DMS 273 (cell line): Measurements from ENCODE around the gene SCYL2.

Source experiments
- DNase-seq: peaks from one replicate; lab custom pipeline; 2025; ENCODE audit not compliant: unreplicated experiment; lab: John Stamatoyannopoulos, UW

The SCYL2 gene

DNA sequence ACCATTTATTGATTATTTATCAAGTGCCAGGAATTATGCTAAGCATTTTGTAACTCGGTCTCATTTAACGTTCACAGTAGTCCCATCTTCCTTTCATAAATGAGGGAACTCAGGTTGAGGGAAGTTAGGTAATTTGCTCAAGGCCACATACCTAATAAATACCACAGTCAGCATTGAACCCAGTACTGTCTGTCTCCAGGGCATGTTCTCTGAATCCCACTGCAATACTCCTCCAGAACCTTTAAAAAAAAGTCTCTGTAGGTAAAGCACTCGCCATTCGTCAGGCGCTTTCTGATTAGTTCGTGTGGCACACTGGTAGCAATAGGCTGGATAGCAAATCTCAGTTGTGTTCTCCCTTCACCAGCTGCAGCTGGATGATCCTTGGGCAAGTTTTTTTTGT, 104.2 kb downstream of the SCYL2 start:
- DNase-seq, result no peak

DNA sequence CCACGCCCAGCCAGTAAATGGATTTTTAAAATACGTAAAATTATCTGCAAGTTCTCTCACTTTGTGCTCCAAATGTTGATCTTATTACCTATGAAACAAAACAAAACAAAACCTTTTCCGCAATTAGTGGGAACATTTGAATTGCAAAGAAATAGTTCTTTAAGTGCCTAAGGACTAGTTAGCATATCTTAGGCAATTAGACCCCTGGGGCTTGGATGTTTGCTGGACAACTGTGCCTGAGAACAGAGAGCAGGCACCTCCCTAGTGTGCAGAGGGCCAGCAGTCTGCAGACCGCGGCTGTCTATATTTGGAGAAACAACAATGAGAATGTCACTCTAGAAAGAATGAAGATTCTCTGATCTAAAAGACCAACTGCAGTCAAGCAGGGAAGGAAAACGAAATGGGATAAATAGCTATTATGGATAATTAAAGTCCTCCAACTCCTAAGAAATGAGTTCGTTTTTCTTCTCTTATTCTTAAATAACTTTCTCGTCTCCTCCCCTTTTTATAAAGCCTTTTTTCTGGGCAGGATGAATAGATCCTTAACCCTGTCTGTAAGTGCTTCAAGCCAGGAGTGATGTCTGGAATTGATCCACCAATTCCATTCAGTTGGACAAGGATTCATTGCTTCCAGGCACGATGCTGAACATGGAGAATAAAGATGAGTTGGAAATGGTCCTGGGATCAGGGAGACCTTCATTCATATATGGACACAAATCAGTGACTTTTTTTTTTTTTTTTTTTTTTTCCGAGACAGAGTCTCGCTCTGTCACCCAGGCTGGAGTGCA, 106.1 kb downstream of the SCYL2 start:
- no peak for DNase-seq

DNA sequence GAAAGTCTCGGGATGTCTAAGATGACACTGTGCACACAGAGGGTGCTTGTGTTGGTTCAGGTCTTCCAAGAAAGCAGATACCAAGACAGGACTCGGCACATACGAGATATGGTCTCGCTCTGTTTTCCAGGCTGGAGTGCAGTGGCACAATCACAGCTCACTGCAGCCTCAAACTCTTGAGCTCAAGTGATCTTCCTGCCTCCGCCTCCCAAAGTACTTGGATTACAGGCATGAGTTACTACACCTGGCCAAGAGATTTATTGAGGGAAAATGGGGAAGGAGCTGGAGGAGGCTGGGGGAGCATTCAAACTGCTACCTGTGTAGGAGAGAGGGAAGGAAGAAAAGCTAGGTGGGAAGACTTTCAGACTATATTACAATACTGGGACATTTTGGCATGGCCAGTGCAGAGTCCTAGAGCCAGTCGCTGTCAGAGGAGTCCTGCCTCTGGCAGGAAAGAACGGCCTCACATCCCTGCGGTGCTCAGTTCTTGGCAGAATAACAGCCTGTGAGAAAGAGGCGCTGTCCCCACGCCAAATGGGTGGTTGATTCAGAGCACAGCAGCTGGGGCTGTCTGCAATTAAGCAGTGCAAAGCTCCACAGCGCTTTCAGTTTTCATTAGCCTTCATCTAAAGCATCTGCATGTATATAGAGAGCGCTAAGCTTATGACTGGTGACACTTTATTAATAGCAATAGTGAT, 108.2 kb downstream of the SCYL2 start:
- peak; percentile 77 for DNase-seq

DNA sequence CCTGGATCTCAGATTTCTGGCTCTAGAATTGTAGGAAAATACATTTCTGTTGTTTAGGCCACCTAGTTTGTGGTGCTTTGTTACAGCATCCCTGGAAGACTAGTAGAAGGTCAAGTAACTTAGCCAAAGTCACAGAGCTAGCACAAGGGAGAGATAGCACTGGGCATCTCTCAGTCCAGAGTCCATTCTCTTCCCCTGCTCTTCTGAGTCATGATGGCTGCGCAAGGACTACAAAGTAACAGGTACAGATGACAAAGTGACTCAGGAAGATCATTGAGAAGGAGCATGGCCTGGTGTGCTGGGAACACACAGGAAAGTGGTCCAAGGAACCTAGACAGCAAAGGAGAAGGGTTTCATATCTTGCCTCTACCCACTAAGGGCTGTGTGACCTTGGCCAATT, 109.2 kb downstream of the SCYL2 start:
- DNase-seq, result no peak

DNA sequence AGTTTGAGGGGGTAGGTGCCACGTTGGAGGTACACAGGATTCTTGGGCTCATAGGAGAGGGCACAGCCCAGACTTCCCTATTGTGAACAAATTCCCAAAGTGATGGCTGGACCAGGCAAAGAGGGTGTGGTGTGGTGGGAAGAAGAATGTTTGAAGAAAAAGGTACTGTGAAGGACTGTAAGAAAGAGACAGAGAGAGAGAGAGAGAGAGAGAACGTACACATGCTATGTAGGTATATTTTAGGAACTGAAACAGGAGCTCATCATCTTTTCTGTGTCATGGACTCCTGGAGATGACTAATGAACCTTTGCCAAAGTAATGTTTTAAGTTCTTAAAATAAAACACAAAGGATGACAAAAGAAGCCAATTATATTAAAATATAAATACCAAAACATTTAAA, 114.4 kb downstream of the SCYL2 start:
- no peak for DNase-seq

DNA sequence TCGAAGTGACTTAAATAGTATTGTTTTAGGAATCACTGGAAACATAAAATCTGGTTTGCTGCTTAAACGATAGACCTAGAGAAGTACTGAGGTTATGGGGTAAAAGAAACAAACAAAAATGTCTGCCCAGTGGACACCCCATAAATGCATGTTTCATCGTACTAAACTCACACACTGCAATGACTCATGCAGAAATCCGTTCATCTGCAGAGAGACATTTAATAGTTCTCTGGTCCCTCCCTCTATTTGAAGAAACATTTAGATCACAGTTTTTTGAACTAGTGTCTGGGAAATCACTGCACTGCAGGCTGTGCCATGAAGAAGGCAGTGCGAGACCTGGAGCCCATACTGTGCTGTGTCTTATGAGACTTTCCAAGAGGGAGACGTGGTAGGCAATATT, 115.4 kb downstream of the SCYL2 start:
- no peak for DNase-seq

DNA sequence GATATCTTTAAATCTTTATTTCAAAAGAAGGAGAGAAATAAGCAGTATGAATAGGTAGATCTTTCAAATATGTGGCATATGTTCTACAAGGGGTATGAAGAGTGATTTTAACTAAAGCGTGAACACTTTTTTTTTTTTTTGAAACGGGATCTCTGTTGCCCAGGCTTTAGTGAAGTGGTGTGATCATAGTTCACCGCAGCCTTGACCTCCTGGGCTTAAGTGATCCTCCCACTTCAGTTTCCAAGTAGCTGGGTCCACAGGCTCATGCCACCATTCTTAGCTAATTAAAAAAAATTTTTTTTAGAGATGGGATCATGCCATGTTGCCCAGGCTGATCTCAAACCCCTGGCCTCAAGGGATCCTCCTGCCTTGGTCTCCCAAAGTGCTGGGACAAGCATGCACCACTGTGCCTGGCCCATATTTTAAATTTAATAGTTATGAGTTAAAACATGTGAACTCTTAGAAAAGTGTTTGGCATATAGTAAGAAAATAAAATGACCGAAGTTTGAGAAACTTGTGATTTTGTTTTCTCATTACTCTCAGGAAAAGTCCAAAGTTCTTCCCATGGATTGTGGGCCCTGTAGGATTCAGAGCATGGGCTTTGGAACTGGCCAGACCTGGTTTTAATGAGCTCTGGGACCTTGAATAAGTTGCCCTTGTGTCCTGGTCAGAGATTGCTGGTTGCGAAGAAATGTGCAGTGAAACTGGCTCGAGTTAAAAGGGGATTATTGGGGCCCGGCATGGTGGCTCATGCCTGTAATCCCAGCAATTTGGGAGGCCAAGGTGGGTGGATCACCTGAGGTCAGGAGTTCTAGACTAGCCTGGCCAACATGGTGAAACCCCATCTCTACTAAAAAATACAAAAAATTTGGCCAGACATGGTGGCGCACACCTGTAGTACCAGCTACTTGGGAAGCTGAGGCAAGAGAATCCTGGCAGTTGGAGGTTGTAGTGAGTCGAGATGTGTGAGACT, 116.9 kb downstream of the SCYL2 start:
- no peak for DNase-seq

DNA sequence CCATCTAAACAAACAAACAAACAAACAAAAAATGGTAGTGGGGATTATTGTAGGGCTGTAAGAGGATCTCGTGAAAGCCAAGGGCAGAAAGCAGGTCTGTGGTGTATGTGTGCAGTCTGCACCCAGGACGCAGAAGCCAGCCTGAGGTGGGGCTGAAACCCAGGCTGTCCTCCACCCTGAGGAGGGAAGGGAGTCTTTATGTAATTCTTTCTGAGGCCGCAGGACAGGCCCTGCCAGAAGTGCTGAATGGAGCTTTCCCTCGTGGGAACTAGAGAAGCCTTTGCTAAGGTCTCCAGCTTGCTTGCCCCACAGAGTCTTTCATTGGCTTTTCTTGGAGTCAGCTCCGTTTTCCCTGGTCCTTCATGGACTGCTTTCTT, 117.6 kb downstream of the SCYL2 start:
- no peak for DNase-seq

DNA sequence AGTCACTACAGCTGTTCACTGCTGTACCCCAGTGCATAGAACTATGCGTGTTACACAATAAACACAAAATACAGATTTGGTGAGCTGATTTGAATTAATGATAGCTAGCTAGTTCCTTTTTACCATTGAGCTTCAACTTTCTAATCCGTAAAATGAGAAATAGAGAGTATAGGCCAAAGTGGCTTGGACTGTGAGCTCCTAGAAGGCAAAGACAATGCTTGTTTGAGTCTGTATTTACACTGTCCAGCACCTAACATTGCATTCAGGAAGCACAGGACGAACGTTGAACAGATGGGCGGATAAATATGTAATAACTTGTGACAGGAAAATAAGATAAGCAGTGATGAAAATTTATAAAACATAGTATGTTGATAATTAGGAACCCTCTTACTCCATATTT, 121.4 kb downstream of the SCYL2 start:
- no peak for DNase-seq
